SK-N-SH (cell line): ENCODE data around the gene EBLN1.

Source experiments
- CTCF ChIP-seq: fragments of 200-600 bp; sonication (generic); IDR thresholded peaks from 2 replicates; pipeline ENCODE4 v1.6.1; 2017; ENCODE audit warnings: antibody characterized with exemption, mild to moderate bottlenecking, moderate library complexity
- ELF1 ChIP-seq: IDR thresholded peaks from 2 replicates; pipeline ENCODE4 v1.4.0; 2012
- POLR2AphosphoS5 ChIP-seq: IDR thresholded peaks from 2 replicates; pipeline ENCODE4 v1.6.1; 2012; ENCODE audit warnings: low read depth, low read length
- SIN3A ChIP-seq: IDR thresholded peaks from 2 replicates; pipeline ENCODE4 v1.6.1; 2012; ENCODE audit warnings: low read depth, mild to moderate bottlenecking, low read length, moderate library complexity, borderline replicate concordance
- TF ChIP-seq, protein P1 (sequence below): IDR thresholded peaks from 2 replicates; pipeline ENCODE4 v1.4.0; 2012; ENCODE audit warnings: low read depth

- TF ChIP-seq POLR2AphosphoS5: no peak
- TF ChIP-seq CTCF: no peak; the same call in 1 of the 2 replicates
- TF ChIP-seq ELF1: no peak
- TF ChIP-seq, protein P1, sequence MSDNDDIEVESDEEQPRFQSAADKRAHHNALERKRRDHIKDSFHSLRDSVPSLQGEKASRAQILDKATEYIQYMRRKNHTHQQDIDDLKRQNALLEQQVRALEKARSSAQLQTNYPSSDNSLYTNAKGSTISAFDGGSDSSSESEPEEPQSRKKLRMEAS: no peak
- TF ChIP-seq SIN3A: no peak
These were observed 633 bp upstream of the EBLN1 start for GRCh38 chr10:22218448-22218847.
